CD14-positive monocyte (primary cell): ENCODE measurements around the gene KLHL7. TPM values are rescaled to one million over a fixed set of nuclear protein-coding genes. Genes with fewer than 3 reads are reported as not detected.

Experiments
- DNase-seq, 3 donors: peaks; one replicate each; pipeline ENCODE4 v3.0.0-alpha.2; 2011 to 2022
- H2AFZ ChIP-seq: 2 replicates; pipeline ENCODE4 v1.6.0; 2012; ENCODE audit warnings: mild to moderate bottlenecking, low read depth, low read length, inconsistent platforms; ENCODE audit not compliant: insufficient read depth, poor library complexity, severe bottlenecking
- H3K27ac ChIP-seq, 2 donors: 1 replicate in 1 of 2; 2 replicates in 1 of 2; pipeline ENCODE4 v1.5.1; 2012 to 2013; ENCODE audit warnings: low read length in 2 of 2, control low read depth in 1 of 2, inconsistent platforms in 1 of 2, low read depth in 1 of 2, mild to moderate bottlenecking in 1 of 2
- H3K27me3 ChIP-seq, 2 donors: one replicate each; pipeline versions ENCODE4 v1.6.0 to v1.6.1; 2011 to 2013; ENCODE audit warnings: low read length in 2 of 2; ENCODE audit not compliant: control insufficient read depth in 2 of 2, insufficient read depth in 2 of 2
- H3K36me3 ChIP-seq, 2 donors: replicated peaks in 1 of 2; 1 replicate in 1 of 2; 2 replicates in 1 of 2; pipeline versions ENCODE4 v1.5.1 to v1.6.1; 2012 to 2013; ENCODE audit warnings: low read length in 2 of 2, control low read depth in 1 of 2, inconsistent platforms in 1 of 2, mild to moderate bottlenecking in 1 of 2; ENCODE audit not compliant: insufficient read depth in 2 of 2, control insufficient read depth in 1 of 2
- H3K4me1 ChIP-seq, 2 donors: 1 replicate in 1 of 2; 2 replicates in 1 of 2; pipeline versions ENCODE4 v1.5.1 to v1.6.1; 2012 to 2013; ENCODE audit warnings: low read length in 2 of 2, control low read depth in 1 of 2, inconsistent platforms in 1 of 2, mild to moderate bottlenecking in 1 of 2, moderate library complexity in 1 of 2; ENCODE audit not compliant: insufficient read depth in 2 of 2, control insufficient read depth in 1 of 2
- H3K4me2 ChIP-seq: replicated peaks from 2 replicates; pipeline ENCODE3; 2012; ENCODE audit warnings: low read length, moderate library complexity, mild to moderate bottlenecking; ENCODE audit not compliant: poor library complexity, severe bottlenecking; ENCODE audit errors: extremely low read depth
- H3K4me3 ChIP-seq, 3 experiments: fragments of 200-600 bp in 1 of 3; sonication (generic) in 1 of 3; replicated peaks in 1 of 3; 1 replicate in 2 of 3; 2 replicates in 1 of 3; pipeline ENCODE4 v1.5.1; 2011 to 2013; ENCODE audit warnings: low read length in 3 of 3, mild to moderate bottlenecking in 3 of 3, control low read depth in 2 of 3, low read depth in 2 of 3, inconsistent platforms in 1 of 3, moderate library complexity in 1 of 3
- H3K79me2 ChIP-seq: 2 replicates; pipeline ENCODE4 v1.6.0; 2012; ENCODE audit warnings: mild to moderate bottlenecking, control low read depth, inconsistent platforms, low read length, moderate library complexity; ENCODE audit not compliant: insufficient read depth
- H3K9ac ChIP-seq: 2 replicates; pipeline ENCODE4 v1.6.0; 2017; ENCODE audit warnings: low read length, mild to moderate bottlenecking; ENCODE audit not compliant: insufficient read depth, poor library complexity, severe bottlenecking
- H3K9me3 ChIP-seq, 2 donors: replicated peaks in 1 of 2; 1 replicate in 1 of 2; 2 replicates in 1 of 2; pipeline versions ENCODE4 v1.5.1 to v1.6.1; 2012 to 2013; ENCODE audit warnings: low read length in 2 of 2, control low read depth in 1 of 2; ENCODE audit not compliant: control insufficient read depth in 1 of 2, insufficient read depth in 1 of 2
- H4K20me1 ChIP-seq: 2 replicates; pipeline ENCODE4 v1.6.0; 2012; ENCODE audit warnings: mild to moderate bottlenecking, low read length, control low read depth, moderate library complexity; ENCODE audit not compliant: insufficient read depth
- H3K27ac Mint-ChIP-seq, 7 donors: one replicate each; pipeline ENCODE4 v1.8.0; 2020; ENCODE audit warnings: mild to moderate bottlenecking in 7 of 7, mixed read lengths in 7 of 7, moderate library complexity in 6 of 7, inconsistent platforms in 2 of 7
- H3K27me3 Mint-ChIP-seq, 3 donors: one replicate each; pipeline ENCODE4 v1.8.0; 2021 to 2022; ENCODE audit warnings: low read depth in 3 of 3, mild to moderate bottlenecking in 3 of 3, mixed read lengths in 3 of 3, moderate library complexity in 3 of 3, inconsistent platforms in 1 of 3
- H3K36me3 Mint-ChIP-seq, 2 donors: one replicate each; pipeline ENCODE4 v1.8.0; 2020; ENCODE audit warnings: mixed read lengths in 2 of 2, inconsistent platforms in 1 of 2, mild to moderate bottlenecking in 1 of 2
- H3K4me1 Mint-ChIP-seq: one replicate; pipeline ENCODE4 v1.8.0; 2020; ENCODE audit warnings: mild to moderate bottlenecking, mixed read lengths
- H3K4me3 Mint-ChIP-seq, 2 donors: one replicate each; pipeline ENCODE4 v1.8.0; 2020; ENCODE audit warnings: mild to moderate bottlenecking in 2 of 2, mixed read lengths in 2 of 2, moderate library complexity in 1 of 2
- H3K9me3 Mint-ChIP-seq, 7 donors: one replicate each; pipeline ENCODE4 v1.8.0; 2020 to 2022; ENCODE audit warnings: mixed read lengths in 7 of 7, mild to moderate bottlenecking in 6 of 7, moderate library complexity in 6 of 7, inconsistent platforms in 2 of 7
- WGBS: methylation state at CpG from one replicate; pipeline ENCODE4 v1.1.5; 2013; ENCODE audit warnings: missing lambda C conversion rate; ENCODE audit not compliant: insufficient coverage; 5-methylcytosine and 5-hydroxymethylcytosine counted together
- intact Hi-C, 2 donors: fragments of 100-400 bp; cut with micrococcal nuclease; formaldehyde crosslinking; loops; one replicate each; pipeline versions ENCODE4 v1.15.0 to v1.15.1; 2023
- polyA plus RNA-seq, 3 donors: library from polyadenylated mRNA; depleted of rRNA in 1 of 3; unstranded in 2 of 3; stranded (reverse) in 1 of 3; fragments of 300-500 nt in 2 of 3; fragments of >200 nt in 1 of 3; fragmentation: Illumina TruSeq in 2 of 3; gene quantifications; 1 replicate in 2 of 3; 2 replicates in 1 of 3; pipeline ENCODE4 v1.2.3, GENCODE V29; 2012 to 2021
- TF ChIP-seq, protein P1 (sequence below): fragments of 200-600 bp; IDR thresholded peaks from one replicate; pipeline ENCODE4 v1.8.0; 2022; ENCODE audit warnings: antibody characterized with exemption, mild to moderate bottlenecking

KLHL7 gene
- polyA plus RNA-seq, 3 donors: 15.5 to 21.0 (median 17.4) TPM

GRCh38 chr7:23207021-23207420 lies 101.4 kb downstream of the KLHL7 start:
- no peaks in the 10 kb centered on the region for H3K9me3 ChIP-seq
- peak overlapping the region in 2 of 3 experiments; percentile 38 to 58 for H3K4me3 ChIP-seq
- no peaks in the 10 kb centered on the region for H3K79me2 ChIP-seq
- peak overlapping the region; percentile 89 to 98 (median 93) for H3K27ac Mint-ChIP-seq
- H3K27me3 Mint-ChIP-seq: peaks cover 8 to 21% (median 8%) of the 10 kb centered on the region in 3 donors
- peaks cover 0 to 3% (median 0%) of the 10 kb centered on the region in 7 donors for H3K9me3 Mint-ChIP-seq
- TF ChIP-seq, protein P1, sequence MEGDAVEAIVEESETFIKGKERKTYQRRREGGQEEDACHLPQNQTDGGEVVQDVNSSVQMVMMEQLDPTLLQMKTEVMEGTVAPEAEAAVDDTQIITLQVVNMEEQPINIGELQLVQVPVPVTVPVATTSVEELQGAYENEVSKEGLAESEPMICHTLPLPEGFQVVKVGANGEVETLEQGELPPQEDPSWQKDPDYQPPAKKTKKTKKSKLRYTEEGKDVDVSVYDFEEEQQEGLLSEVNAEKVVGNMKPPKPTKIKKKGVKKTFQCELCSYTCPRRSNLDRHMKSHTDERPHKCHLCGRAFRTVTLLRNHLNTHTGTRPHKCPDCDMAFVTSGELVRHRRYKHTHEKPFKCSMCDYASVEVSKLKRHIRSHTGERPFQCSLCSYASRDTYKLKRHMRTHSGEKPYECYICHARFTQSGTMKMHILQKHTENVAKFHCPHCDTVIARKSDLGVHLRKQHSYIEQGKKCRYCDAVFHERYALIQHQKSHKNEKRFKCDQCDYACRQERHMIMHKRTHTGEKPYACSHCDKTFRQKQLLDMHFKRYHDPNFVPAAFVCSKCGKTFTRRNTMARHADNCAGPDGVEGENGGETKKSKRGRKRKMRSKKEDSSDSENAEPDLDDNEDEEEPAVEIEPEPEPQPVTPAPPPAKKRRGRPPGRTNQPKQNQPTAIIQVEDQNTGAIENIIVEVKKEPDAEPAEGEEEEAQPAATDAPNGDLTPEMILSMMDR: no peak
- H3K4me2 ChIP-seq: peak overlapping the region; percentile 78
- H3K27ac ChIP-seq: peak overlapping the region; percentile 73 to 93
- peaks cover 55 to 59% of the 10 kb centered on the region in 2 donors for H3K4me1 ChIP-seq
- H4K20me1 ChIP-seq: no peaks in the 10 kb centered on the region
- H3K27me3 ChIP-seq: no peaks in the 10 kb centered on the region
- peaks cover 0 to 4% of the 10 kb centered on the region in 2 donors for H3K36me3 ChIP-seq
- peak overlapping the region; percentile 66 for H3K9ac ChIP-seq
- peaks cover 56% of the 10 kb centered on the region for H3K4me1 Mint-ChIP-seq
- peak overlapping the region; percentile 84 for H2AFZ ChIP-seq
- DNase-seq: peak; percentile 64 to 84 (median 81)
- WGBS: no CpG with 5 or more reads among the region's 2 CpGs
- H3K4me3 Mint-ChIP-seq: peak overlapping the region in 1 of 2 donors; percentile 87
- peaks cover 10 to 20% of the 10 kb centered on the region in 2 donors for H3K36me3 Mint-ChIP-seq
- intact Hi-C loops: loop anchor here in 1 of 2 donors (5.0 kb wide), 1 partner anchor 35 kb away; no protein-coding TSS in a partner anchor

DNA sequence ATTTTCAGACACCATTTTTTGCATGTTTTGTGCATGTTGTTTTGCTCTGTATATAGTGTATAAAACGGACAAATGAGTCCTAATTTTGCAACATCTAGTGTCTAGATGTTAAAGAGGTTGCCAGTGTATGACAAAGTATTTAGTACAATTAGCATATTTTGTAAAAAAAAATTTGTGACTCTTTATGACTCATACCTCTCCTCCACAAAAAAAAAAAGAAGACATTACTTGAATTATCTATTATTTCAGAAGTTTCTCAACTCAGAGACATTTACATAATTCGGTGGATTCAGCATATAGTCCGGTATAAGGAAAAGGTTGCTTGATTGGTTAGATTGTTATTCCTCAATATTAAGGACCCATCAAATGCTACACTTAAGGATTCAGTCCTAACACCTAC lies 102.3 kb downstream of the KLHL7 start:
- no peaks in the 10 kb centered on the region for H3K36me3 ChIP-seq
- H4K20me1 ChIP-seq: no peaks in the 10 kb centered on the region
- H3K4me2 ChIP-seq: peak overlapping the region; percentile 78
- peaks cover 59% of the 10 kb centered on the region for H3K4me1 Mint-ChIP-seq
- H2AFZ ChIP-seq: no peak overlapping the region
- no peaks in the 10 kb centered on the region for H3K9me3 ChIP-seq
- TF ChIP-seq, protein P1: no peak
- peaks cover 8 to 21% (median 8%) of the 10 kb centered on the region in 3 donors for H3K27me3 Mint-ChIP-seq
- no CpG with 5 or more reads among the region's 3 CpGs for WGBS
- H3K27me3 ChIP-seq: no peaks in the 10 kb centered on the region
- H3K9ac ChIP-seq: peak overlapping the region; percentile 29
- H3K4me1 ChIP-seq: peaks cover 55 to 59% of the 10 kb centered on the region in 2 donors
- H3K4me3 Mint-ChIP-seq: peak overlapping the region in 1 of 2 donors; percentile 87
- H3K27ac Mint-ChIP-seq: peak overlapping the region; percentile 89 to 98 (median 94)
- DNase-seq: peak; percentile 47 to 84 (median 74)
- H3K4me3 ChIP-seq: peak overlapping the region in 2 of 3 experiments; percentile 23 to 58
- intact Hi-C loops: loop anchor here (2.0 to 5.0 kb wide), 2 partner anchors 34 to 39 kb away; partner anchors contain the start of gene GPNMB (in 1 of the 2)
- no peaks in the 10 kb centered on the region for H3K79me2 ChIP-seq
- H3K36me3 Mint-ChIP-seq: peaks cover 6 to 17% of the 10 kb centered on the region in 2 donors
- peaks cover 0 to 3% (median 0%) of the 10 kb centered on the region in 7 donors for H3K9me3 Mint-ChIP-seq
- peak overlapping the region; percentile 24 to 73 for H3K27ac ChIP-seq
